ENCODE measurements around the gene COPS7B.
A peak's percentile ranks its signal among the peaks of the same experiment; 100 is the strongest.

COPS7B gene

DNA sequence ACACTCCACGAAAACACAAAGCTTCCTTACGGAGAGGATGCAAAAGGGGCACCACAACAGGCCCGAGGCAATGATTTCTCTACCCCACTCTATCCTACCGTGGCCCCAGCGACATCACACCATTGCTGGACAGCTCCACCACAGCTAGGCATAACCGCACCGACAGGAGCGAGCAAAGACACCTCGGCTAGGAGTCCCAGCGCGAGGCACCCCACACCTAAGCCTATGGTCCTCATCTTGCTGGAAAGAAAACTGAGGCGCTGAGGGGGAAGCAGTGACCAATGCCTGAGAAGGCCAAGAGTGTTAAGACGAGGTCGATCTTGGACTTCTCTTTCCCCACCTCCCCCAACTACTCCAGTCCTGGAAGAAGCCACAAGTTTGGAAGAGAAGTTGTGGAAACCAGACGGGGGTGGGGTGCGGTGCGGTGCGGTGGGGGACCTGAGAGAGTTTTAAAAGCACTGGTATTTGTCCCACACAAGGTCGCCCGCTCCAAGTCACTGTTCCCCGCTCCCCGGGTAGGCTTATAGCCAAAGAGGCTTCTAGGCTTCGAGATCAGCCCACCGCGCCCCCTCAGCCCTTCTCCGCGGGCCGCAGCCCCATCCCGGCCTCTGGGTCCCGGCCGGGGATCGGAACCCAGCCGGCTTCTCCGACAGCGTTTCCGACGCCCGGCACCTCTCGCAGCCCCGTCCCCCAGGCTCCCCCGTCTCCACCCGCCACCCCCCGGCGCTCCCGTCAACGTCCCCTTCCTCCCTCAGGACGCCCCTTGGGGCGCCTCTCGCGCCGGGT, 5.9 kb upstream of the COPS7B start:
- peak overlapping the region; percentile 44 for H3K27ac Mint-ChIP-seq

DNA sequence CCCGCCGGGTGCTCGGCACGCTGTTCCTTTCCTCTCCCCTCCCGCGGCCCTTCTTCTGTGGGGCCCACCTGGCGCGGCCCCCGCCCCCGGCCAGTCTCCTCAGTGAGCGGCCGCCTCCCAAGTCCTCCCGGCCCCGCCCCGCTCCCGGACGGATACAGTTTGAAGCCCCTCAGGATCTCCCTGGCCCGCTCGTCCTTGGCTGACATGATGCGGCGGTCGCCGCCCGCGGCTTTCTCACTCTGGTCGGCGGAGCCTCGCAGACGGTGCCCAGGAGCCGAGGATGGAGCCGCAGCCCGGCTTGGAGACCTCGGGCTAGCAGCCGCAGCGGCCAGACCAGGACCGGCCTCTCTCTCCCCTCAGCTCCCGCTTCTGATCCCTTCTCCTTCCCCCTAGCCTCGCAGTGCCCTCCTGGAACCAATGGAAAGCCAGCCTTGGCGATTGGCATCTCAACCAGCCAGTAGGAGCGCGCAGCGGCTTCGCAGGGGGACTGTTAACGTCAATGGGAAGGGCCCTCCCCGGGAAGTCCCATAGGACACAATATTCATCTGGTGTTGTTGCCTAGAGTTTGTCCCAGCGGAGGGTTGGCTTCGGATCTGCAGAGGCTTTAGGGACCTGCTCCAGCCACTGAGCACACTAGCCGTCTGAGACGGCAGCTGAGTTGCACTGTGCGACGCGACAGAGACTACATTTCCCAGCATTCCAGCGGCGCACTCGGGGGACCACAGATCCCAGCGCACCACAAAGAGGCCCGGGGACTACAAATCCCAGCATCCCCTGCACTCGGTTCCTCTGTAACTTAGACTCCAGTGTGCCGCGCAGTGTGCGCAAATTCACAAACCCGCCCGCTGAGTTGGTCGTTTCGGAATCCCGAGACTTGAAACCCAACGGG, 5.1 kb upstream of the COPS7B start, which contains the start of gene PDE6D:
PDE6D (minus strand) TSS at position 374 of the 889 bp plus-strand sequence; CDS start at position 206, 168 bp downstream.
- Mint-ChIP-seq H3K4me3 (peak within 1 kb of the TSS; percentile 95), H3K27ac (peak within 1 kb of the TSS; percentile 92), H3K9me3 (no peaks in the 10 kb centered on the region), H3K27me3 (ENCODE audit: low read depth) (no peaks in the 10 kb centered on the region), H3K4me1 (ENCODE audit: low read depth) (peaks cover 40% of the 10 kb centered on the region), H3K36me3 (ENCODE audit: low read depth) (peaks cover 9% of the 10 kb centered on the region)

More for the DNA sequence above, 5.9 kb upstream of the COPS7B start:
- H3K27me3 Mint-ChIP-seq (ENCODE audit: low read depth) = no peaks in the 10 kb centered on the region
- peak overlapping the region; percentile 95 for H3K4me3 Mint-ChIP-seq
- H3K4me1 Mint-ChIP-seq (ENCODE audit: low read depth) = peaks cover 33% of the 10 kb centered on the region
- H3K9me3 Mint-ChIP-seq = no peaks in the 10 kb centered on the region
- peaks cover 8% of the 10 kb centered on the region for H3K36me3 Mint-ChIP-seq (ENCODE audit: low read depth)

DNA sequence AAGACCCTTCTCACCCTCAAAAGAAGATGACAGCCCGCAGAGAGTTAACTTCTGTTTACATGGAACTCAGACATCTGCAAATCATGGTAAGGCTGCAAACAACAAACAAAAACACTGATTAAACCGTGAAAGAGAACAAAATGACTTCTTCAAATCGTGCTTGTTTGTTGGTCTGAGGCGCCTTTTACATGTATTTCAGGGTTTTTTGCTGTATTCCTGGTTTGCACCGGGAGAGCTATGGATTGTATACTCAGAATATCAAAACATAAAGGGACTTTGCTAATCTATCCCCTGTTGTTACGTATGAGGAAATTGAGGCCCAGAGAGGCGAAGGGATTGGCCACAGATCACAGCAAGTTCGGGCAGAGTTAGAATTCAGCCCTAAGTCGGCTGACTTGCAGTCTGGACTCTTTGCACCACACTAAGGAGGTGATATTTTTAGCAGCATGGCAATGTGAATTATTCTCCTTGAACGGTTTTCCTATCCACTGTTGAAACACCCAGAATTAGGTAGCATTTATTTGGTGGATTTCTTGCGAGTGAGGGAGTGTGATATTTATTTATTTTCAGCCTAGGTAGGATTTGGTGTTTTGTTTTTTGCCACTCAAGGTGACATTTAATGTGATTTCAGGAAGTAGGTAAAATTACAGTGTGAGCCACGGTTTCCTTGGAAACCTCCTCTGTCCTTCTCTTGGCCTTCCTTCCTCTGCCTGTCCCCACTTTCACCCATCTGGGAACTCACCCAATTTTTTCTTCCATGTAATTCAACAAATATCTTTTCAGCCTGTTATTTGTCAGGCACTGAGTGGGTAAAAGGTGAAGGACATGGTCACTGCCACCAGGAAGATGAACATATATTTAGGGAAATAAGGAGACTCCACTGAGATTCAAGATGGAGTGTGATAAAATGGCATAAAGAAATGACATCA, 4.2 kb upstream of the COPS7B start:
- H3K36me3 Mint-ChIP-seq (ENCODE audit: low read depth) = peaks cover 9% of the 10 kb centered on the region
- H3K27ac Mint-ChIP-seq = peak overlapping the region; percentile 92
- peak overlapping the region; percentile 95 for H3K4me3 Mint-ChIP-seq
- peaks cover 41% of the 10 kb centered on the region for H3K4me1 Mint-ChIP-seq (ENCODE audit: low read depth)
- no peaks in the 10 kb centered on the region for H3K9me3 Mint-ChIP-seq
- H3K27me3 Mint-ChIP-seq (ENCODE audit: low read depth) = no peaks in the 10 kb centered on the region

DNA sequence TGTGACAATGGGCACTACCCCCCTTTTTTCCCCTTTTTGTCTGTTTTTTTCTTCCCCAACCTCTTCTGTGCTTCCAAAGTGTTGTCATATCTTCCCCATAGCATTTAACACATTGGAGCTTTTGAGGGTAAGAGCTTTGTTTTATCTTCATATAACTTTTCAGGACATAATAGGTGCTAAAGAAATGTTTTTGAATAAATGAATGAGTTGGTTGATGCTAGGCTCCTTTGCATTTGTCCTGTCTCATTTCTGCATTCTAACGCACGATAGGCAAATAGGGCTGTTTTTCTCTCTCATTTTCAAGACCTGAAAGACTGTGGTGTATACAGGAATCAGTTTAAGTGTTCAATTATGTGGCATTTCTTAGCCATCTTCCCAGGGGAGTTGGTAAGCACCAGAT, 832 bp upstream of the COPS7B start:
- Mint-ChIP-seq H3K9me3 (no peaks in the 10 kb centered on the region), H3K27ac (peak overlapping the region; percentile 67), H3K4me1 (ENCODE audit: low read depth) (peaks cover 36% of the 10 kb centered on the region), H3K4me3 (peak overlapping the region; percentile 93), H3K36me3 (ENCODE audit: low read depth) (peaks cover 5% of the 10 kb centered on the region), H3K27me3 (ENCODE audit: low read depth) (no peaks in the 10 kb centered on the region)

DNA sequence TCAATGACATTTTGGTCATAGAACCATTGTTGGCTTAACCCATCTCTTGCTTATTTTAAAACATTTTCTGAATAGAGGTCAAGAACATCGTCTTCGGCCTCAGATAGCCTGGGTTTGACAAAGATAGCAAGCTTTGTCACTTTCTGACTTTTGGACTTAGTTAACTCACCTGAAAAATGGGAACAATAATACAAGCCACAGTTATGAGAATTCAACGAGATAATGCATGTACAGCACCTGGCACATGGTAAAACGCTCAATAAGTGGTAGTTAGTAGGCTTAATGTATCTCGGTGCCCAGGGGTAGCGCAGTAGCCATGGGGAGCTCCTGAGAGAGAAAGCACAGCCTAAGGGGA, 446 bp upstream of the COPS7B start:
- Mint-ChIP-seq H3K27me3 (ENCODE audit: low read depth) (no peaks in the 10 kb centered on the region), H3K4me3 (peak overlapping the region; percentile 93), H3K4me1 (ENCODE audit: low read depth) (peaks cover 36% of the 10 kb centered on the region), H3K36me3 (ENCODE audit: low read depth) (peaks cover 5% of the 10 kb centered on the region), H3K9me3 (no peaks in the 10 kb centered on the region), H3K27ac (peak overlapping the region; percentile 67)

DNA sequence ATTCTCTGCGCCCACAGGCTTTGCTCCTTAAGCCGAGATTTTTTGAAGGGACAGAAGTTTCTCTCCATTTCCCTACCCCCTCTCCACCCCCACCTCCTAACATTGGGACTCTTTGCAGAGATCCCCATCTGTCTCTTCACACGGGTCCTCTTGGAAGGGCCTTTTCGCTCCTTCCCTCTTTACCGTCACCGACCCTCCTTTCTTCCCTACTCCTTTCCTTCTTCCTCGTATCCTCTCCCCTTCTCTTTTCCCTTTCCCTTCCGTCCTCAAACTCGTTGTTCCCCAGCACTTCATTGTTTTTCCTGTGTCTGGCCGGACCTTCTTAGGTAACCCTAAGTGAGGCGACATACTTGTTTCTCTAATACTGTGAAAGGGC, 660 bp downstream of the COPS7B start:
- H3K4me3 Mint-ChIP-seq = peak overlapping the region; percentile 93
- peaks cover 35% of the 10 kb centered on the region for H3K4me1 Mint-ChIP-seq (ENCODE audit: low read depth)
- no peaks in the 10 kb centered on the region for H3K9me3 Mint-ChIP-seq
- no peaks in the 10 kb centered on the region for H3K27me3 Mint-ChIP-seq (ENCODE audit: low read depth)
- peak overlapping the region; percentile 65 for H3K27ac Mint-ChIP-seq
- peaks cover 7% of the 10 kb centered on the region for H3K36me3 Mint-ChIP-seq (ENCODE audit: low read depth)

DNA sequence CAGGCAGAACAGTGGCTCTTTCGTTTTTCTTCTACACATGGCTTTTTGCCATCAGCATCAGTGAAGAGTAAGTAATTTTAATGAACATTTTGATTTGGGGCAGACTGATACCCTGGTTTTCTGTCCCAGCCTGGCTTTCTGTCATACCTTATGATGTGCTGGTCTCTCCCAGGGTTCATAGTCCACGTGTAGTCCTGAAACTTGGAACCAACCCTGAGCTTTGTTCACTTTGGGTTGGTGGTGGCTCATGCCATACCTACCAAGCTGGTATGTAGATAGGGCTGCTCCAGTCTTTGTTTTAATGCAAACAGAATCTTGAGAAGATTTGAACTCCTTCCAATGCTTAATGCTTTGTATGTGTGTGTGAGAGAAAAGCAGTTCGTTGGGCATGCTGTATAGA, 4.9 kb downstream of the COPS7B start:
- Mint-ChIP-seq H3K4me1 (ENCODE audit: low read depth) (peaks cover 10% of the 10 kb centered on the region), H3K27ac (no peak overlapping the region), H3K27me3 (ENCODE audit: low read depth) (no peaks in the 10 kb centered on the region), H3K36me3 (ENCODE audit: low read depth) (peaks cover 11% of the 10 kb centered on the region), H3K4me3 (no peak overlapping the region), H3K9me3 (no peaks in the 10 kb centered on the region)

DNA sequence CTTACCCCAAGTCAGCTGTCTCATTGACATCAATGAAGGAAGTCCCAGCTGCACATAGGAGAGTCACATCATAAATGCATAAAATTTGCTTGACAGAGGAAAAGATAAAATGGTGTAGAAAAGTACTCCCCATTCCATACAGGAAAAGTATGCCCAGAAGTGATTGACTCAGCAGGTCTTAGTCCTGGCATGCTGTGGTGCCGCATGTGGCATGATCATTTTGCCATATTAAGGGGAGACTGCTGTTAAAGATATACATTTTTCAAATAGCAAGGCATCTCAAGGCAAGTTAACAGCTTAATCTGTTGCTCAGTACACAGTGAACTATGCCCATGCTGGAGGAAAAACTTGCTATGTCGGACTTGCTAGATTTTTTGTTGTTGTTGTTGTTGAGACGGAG, 8.1 kb downstream of the COPS7B start:
- no peaks in the 10 kb centered on the region for H3K9me3 Mint-ChIP-seq

DNA sequence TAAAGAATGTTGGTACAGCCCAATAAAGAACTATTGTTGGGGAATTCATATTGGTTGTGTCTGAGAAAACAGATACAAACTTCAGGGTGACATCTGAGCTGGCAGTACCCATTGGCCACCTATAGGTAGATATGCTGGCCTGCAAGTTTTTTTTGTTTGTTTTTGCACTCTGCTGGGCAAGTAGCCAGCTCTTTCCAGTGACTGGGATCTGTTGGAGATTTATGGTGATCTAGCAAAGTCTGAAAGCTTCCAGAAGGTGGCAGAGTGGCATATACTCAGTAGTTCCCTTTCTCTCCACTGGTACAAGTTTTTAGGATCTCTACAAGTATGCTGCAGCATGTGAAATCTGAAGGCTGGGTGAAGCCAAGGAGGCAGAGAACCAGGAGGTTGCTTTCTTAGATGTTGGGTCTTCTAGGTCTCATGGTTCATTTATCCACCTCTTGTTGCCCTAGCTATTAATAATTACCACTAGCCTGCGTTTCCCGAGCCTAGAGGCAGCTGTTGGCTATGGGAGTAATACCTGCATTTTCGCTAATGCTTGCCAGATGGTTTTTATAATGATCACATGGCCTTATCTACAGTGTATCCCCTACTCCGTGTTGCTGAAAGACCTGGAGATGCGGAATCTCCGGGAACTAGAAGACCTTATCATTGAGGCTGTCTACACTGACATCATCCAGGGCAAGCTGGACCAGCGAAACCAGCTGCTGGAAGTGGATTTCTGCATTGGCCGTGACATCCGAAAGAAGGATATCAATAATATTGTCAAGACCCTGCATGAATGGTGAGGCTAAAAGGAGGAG, 9.5 kb downstream of the COPS7B start:
- H3K9me3 Mint-ChIP-seq = no peaks in the 10 kb centered on the region
- no peak overlapping the region for H3K27ac Mint-ChIP-seq
- H3K36me3 Mint-ChIP-seq (ENCODE audit: low read depth) = peaks cover 28% of the 10 kb centered on the region
- H3K4me1 Mint-ChIP-seq (ENCODE audit: low read depth) = no peaks in the 10 kb centered on the region
- no peak overlapping the region for H3K4me3 Mint-ChIP-seq
- no peaks in the 10 kb centered on the region for H3K27me3 Mint-ChIP-seq (ENCODE audit: low read depth)

More for the DNA sequence above, 8.1 kb downstream of the COPS7B start:
- no peaks in the 10 kb centered on the region for H3K27me3 Mint-ChIP-seq (ENCODE audit: low read depth)
- peaks cover 28% of the 10 kb centered on the region for H3K36me3 Mint-ChIP-seq (ENCODE audit: low read depth)
- no peaks in the 10 kb centered on the region for H3K4me1 Mint-ChIP-seq (ENCODE audit: low read depth)
- no peak overlapping the region for H3K4me3 Mint-ChIP-seq
- no peak overlapping the region for H3K27ac Mint-ChIP-seq

DNA sequence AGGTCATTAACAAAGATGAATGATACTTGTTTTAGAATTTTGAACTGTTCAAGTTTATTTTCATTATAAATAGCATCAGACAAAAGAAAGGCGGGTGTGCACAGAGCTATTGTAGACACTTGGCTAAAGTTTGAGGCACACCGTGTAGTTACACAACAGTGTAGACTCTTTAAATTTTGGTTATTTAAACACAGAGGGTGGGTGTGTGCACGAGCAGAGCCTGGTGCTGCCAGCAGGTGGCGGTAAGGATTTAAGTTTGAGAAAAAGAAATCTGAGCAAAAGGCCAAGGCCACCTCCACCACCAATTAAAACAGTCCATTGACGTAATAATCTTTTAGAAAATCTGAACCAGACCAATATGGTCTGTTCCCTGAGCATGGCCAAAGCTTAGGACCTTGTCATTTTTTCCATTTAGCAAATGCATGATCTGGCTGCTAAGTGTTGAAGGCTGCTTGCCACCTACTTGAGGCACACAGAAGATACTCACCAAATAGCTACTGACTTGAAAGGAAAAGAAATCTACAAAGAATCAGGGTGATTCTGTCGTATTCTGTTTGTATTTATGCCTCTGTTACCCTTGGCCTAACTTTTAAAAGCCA, 14.3 kb downstream of the COPS7B start:
- H3K27me3 Mint-ChIP-seq (ENCODE audit: low read depth) = no peaks in the 10 kb centered on the region
- no peak overlapping the region for H3K27ac Mint-ChIP-seq

DNA sequence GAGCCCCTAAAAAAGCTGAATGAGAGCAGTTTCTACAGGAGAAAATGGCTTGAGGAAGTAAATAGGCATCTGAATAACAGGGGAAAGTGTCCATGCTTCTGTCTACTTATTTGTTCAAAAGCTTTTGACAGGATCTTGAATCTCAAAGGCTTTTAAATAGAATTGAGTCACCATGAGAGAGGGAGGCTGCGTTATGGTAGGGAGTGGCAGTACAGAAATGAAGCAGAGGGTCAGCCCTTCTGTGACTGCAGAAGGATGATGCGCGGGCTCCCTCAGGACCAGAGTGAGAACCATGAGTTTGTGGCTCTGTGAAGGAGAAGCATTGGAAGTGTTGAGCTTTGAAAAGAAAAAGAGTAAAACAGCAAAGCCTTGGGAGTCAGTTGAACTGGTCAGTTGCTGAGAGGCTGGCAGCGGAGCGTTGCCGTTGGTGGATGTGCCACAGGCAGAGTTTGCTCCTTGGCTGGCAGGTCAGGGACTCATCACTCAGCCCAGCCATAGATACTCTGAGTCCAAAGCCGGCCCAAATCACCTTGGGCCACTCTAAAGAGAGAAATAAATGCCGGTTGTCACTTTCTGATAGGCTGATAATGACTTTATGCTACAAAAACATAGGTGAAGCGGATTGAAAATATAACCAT, 17.4 kb downstream of the COPS7B start:
- H3K27ac Mint-ChIP-seq = no peak overlapping the region
- no peak overlapping the region for H3K4me3 Mint-ChIP-seq
- no peaks in the 10 kb centered on the region for H3K27me3 Mint-ChIP-seq (ENCODE audit: low read depth)
- peaks cover 2% of the 10 kb centered on the region for H3K4me1 Mint-ChIP-seq (ENCODE audit: low read depth)
- H3K36me3 Mint-ChIP-seq (ENCODE audit: low read depth) = peaks cover 24% of the 10 kb centered on the region
- H3K9me3 Mint-ChIP-seq = no peaks in the 10 kb centered on the region

More for the DNA sequence above, 14.3 kb downstream of the COPS7B start:
- no peak overlapping the region for H3K4me3 Mint-ChIP-seq
- no peaks in the 10 kb centered on the region for H3K9me3 Mint-ChIP-seq
- H3K36me3 Mint-ChIP-seq (ENCODE audit: low read depth) = peaks cover 26% of the 10 kb centered on the region
- peaks cover 2% of the 10 kb centered on the region for H3K4me1 Mint-ChIP-seq (ENCODE audit: low read depth)

DNA sequence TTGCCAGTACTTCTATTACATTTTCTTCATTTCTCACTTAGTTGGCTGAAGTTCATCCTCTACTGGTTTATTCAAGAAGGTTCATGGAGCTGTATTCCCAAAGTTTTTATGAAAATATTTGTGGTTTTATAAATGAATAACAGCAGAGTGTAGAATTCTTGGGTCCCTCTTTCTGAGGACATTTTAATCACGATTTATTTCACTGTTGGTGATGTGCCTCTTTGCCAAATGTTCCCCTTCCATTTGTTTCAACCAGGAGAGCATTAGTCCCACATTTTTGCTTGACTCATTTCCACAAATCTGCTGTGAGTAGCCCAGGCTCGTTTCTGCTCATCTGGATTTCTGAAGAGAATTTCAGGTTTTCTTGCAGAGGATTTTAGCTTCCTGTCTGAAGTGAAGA, 20.8 kb downstream of the COPS7B start:
- Mint-ChIP-seq H3K9me3 (no peaks in the 10 kb centered on the region), H3K27me3 (ENCODE audit: low read depth) (no peaks in the 10 kb centered on the region), H3K4me3 (no peak overlapping the region), H3K36me3 (ENCODE audit: low read depth) (peaks cover 15% of the 10 kb centered on the region), H3K4me1 (ENCODE audit: low read depth) (peaks cover 2% of the 10 kb centered on the region), H3K27ac (no peak overlapping the region)

DNA sequence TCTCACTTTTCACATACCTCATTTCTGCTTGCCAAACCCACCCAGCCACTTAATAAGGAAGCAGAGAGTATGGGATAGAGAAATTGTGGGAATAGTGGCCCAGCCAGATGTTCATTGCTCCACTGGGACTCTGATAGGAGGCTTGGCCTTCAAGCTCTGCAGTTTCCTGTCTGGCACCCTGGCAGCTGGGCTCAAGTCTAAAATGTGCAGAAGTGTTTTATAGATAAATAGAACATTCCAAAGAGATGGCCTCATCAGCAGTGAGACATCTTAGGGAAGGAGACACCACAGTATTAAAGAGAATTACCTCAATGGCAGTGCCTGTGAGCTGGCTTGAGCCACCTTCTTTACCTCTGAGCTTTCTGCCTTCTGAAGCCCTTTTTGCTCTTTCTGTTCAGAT, 24.7 kb downstream of the COPS7B start:
- peaks cover 13% of the 10 kb centered on the region for H3K36me3 Mint-ChIP-seq (ENCODE audit: low read depth)
- no peaks in the 10 kb centered on the region for H3K9me3 Mint-ChIP-seq
- no peak overlapping the region for H3K27ac Mint-ChIP-seq

More for the DNA sequence above, 24.7 kb downstream of the COPS7B start:
- Mint-ChIP-seq H3K4me1 (ENCODE audit: low read depth) (no peaks in the 10 kb centered on the region), H3K4me3 (no peak overlapping the region), H3K27me3 (ENCODE audit: low read depth) (no peaks in the 10 kb centered on the region)
